Neural progenitor cell (in vitro differentiated cells): ENCODE measurements around the gene PCCA. TPM values are rescaled to one million over a fixed set of nuclear protein-coding genes. Genes with fewer than 3 reads are reported as not detected.
"Not testable (repeated sequence)": the region's sequence is repeated elsewhere in the genome, so short reads cannot be mapped to it uniquely, and the experiment has no call there.

ENCODE experiments used
- DNase-seq: peaks from one replicate; pipeline ENCODE4 v3.0.0-alpha.2; 2016; ENCODE audit warnings: low spot score
- H2AFZ ChIP-seq: fragments of 200-600 bp; sonication (generic); replicated peaks from 2 replicates; pipeline ENCODE4 v1.6.1; 2016; ENCODE audit warnings: antibody characterized with exemption
- H3F3A ChIP-seq: fragments of 200-600 bp; sonication (generic); 2 replicates; pipeline ENCODE4 v1.6.1; 2016; ENCODE audit warnings: antibody characterized with exemption, low read depth
- H3K27ac ChIP-seq: fragments of 200-600 bp; sonication (generic); 2 replicates; pipeline ENCODE4 v1.5.1; 2016; ENCODE audit warnings: mild to moderate bottlenecking
- H3K27me3 ChIP-seq: fragments of 200-600 bp; sonication (generic); 2 replicates; pipeline ENCODE4 v1.6.1; 2016; ENCODE audit warnings: mild to moderate bottlenecking, moderate library complexity
- H3K36me3 ChIP-seq: fragments of 200-600 bp; sonication (generic); 2 replicates; pipeline ENCODE4 v1.5.1; 2016
- H3K4me1 ChIP-seq: fragments of 200-600 bp; sonication (generic); 2 replicates; pipeline ENCODE4 v1.6.1; 2016; ENCODE audit warnings: mixed run types
- H3K4me2 ChIP-seq: fragments of 200-600 bp; sonication (generic); 2 replicates; pipeline ENCODE4 v1.6.1; 2016
- H3K4me3 ChIP-seq: fragments of 200-600 bp; sonication (generic); 2 replicates; pipeline ENCODE4 v1.5.1; 2016
- H3K79me2 ChIP-seq: fragments of 200-600 bp; sonication (generic); 2 replicates; pipeline ENCODE4 v1.6.1; 2016; ENCODE audit warnings: low read depth
- H3K9ac ChIP-seq: fragments of 200-600 bp; sonication (generic); 2 replicates; pipeline ENCODE4 v1.6.1; 2016
- H3K9me3 ChIP-seq: fragments of 200-600 bp; sonication (generic); 2 replicates; pipeline ENCODE4 v1.5.1; 2016; ENCODE audit warnings: low read depth
- H4K20me1 ChIP-seq: fragments of 200-600 bp; sonication (generic); 2 replicates; pipeline ENCODE4 v1.6.1; 2016; ENCODE audit warnings: low read depth
- H3K27ac Mint-ChIP-seq: 3 replicates; pipeline ENCODE4 v1.8.0; 2021; ENCODE audit warnings: mixed read lengths
- H3K27me3 Mint-ChIP-seq: 2 replicates; pipeline ENCODE4 v1.8.0; 2022; ENCODE audit warnings: low read depth, mild to moderate bottlenecking, inconsistent platforms, moderate library complexity, mixed read lengths; ENCODE audit not compliant: insufficient read depth
- H3K36me3 Mint-ChIP-seq: 3 replicates; pipeline ENCODE4 v1.8.0; 2021; ENCODE audit warnings: mixed read lengths
- H3K4me1 Mint-ChIP-seq: 3 replicates; pipeline ENCODE4 v1.8.0; 2021; ENCODE audit warnings: mixed read lengths
- H3K4me3 Mint-ChIP-seq: 3 replicates; pipeline ENCODE4 v1.8.0; 2021; ENCODE audit warnings: mild to moderate bottlenecking, moderate library complexity, mixed read lengths
- H3K9me3 Mint-ChIP-seq: 3 replicates; pipeline ENCODE4 v1.8.0; 2020; ENCODE audit warnings: mixed read lengths
- EZH2 ChIP-seq: fragments of 200-600 bp; sonication (generic); IDR thresholded peaks from 2 replicates; pipeline ENCODE4 v1.6.1; 2017; ENCODE audit warnings: antibody characterized with exemption, mild to moderate bottlenecking, moderate library complexity
- EZH2phosphoT487 ChIP-seq: fragments of 200-600 bp; sonication (generic); IDR thresholded peaks from 2 replicates; pipeline ENCODE4 v1.6.1; 2017; ENCODE audit warnings: antibody characterized with exemption
- total RNA-seq: library from RNA; depleted of rRNA; stranded (reverse); fragments of >200 nt; gene quantifications from 2 replicates; pipeline ENCODE4 v1.2.3, GENCODE V29; 2015; ENCODE audit warnings: low replicate concordance
- TF ChIP-seq, protein P1 (sequence below): fragments of 200-600 bp; sonication (generic); IDR thresholded peaks from 2 replicates; pipeline ENCODE4 v1.5.1; 2017; ENCODE audit warnings: antibody characterized with exemption, mild to moderate bottlenecking

The PCCA gene
- total RNA-seq, 1 donor from 2014 or later, result 60.6 TPM

DNA sequence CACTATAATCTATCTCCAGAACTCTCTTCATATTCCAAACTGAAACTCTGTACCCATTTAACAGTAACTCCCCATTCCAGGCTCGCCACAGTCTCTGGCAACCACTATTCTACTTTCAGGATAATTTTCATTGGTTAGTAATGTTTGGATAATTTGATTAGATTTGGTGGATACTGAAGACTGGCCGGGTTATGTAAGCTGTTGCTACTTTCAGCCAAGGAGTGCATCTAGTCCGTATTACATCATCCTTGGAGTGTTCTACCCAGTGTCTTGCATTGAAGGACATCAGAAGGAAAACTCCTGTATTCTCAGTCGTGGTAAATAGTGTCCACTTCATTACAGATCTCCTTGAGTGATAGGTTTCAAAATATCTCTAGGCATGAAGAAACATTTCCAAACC, 60.5 kb downstream of the PCCA start:
- H4K20me1 ChIP-seq, result no peaks in the 10 kb centered on the region
- Mint-ChIP-seq H3K27me3 (peaks cover 6% of the 10 kb centered on the region), H3K9me3 (peaks cover 18% of the 10 kb centered on the region), H3K27ac (no peak overlapping the region), H3K4me1 (peaks cover 12% of the 10 kb centered on the region), H3K36me3 (peaks cover 34% of the 10 kb centered on the region), H3K4me3 (no peak overlapping the region)
- DNase-seq, result no peak
- H3K4me3 ChIP-seq, result no peak overlapping the region
- no peaks in the 10 kb centered on the region for H3K9me3 ChIP-seq
- H3K9ac ChIP-seq, result no peak overlapping the region
- H2AFZ ChIP-seq, result no peak overlapping the region
- H3F3A ChIP-seq, result peaks cover 33% of the 10 kb centered on the region
- H3K27me3 ChIP-seq, result no peaks in the 10 kb centered on the region
- H3K27ac ChIP-seq, result no peak overlapping the region
- H3K36me3 ChIP-seq, result no peaks in the 10 kb centered on the region
- peaks cover 13% of the 10 kb centered on the region for H3K79me2 ChIP-seq
- H3K4me1 ChIP-seq, result peaks cover 26% of the 10 kb centered on the region
- TF ChIP-seq EZH2phosphoT487 (no peak), EZH2 (no peak)
- TF ChIP-seq, protein P1, sequence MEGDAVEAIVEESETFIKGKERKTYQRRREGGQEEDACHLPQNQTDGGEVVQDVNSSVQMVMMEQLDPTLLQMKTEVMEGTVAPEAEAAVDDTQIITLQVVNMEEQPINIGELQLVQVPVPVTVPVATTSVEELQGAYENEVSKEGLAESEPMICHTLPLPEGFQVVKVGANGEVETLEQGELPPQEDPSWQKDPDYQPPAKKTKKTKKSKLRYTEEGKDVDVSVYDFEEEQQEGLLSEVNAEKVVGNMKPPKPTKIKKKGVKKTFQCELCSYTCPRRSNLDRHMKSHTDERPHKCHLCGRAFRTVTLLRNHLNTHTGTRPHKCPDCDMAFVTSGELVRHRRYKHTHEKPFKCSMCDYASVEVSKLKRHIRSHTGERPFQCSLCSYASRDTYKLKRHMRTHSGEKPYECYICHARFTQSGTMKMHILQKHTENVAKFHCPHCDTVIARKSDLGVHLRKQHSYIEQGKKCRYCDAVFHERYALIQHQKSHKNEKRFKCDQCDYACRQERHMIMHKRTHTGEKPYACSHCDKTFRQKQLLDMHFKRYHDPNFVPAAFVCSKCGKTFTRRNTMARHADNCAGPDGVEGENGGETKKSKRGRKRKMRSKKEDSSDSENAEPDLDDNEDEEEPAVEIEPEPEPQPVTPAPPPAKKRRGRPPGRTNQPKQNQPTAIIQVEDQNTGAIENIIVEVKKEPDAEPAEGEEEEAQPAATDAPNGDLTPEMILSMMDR, result no peak
- H3K4me2 ChIP-seq, result no peak overlapping the region

DNA sequence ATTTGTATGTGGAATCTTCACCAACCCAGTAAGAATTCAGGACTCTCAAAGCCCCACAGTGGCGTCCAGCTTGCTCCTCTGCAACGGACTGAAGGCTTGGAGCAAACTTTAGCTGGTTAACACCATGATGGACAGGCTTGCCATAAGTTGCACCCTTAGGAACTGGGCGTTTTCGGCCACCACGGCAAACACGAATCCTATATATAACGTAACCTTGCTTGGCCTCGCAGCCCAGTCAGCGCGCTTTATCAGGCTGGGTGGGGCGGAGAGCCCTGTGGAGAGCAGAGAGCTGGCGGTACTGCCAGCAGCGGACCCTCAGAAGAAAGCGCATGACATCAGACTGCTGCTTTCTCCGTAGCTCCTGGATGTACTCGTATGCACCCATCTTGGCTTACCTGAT, 61.8 kb downstream of the PCCA start:
- Mint-ChIP-seq H3K4me1 (peaks cover 20% of the 10 kb centered on the region), H3K36me3 (peaks cover 25% of the 10 kb centered on the region)
- not testable (repeated sequence) for H3K9me3 Mint-ChIP-seq, H3K27me3 Mint-ChIP-seq, H2AFZ ChIP-seq, H3K36me3 ChIP-seq, H3K27me3 ChIP-seq, H3K4me3 ChIP-seq, H3K4me3 Mint-ChIP-seq, H3K27ac Mint-ChIP-seq, H3K4me2 ChIP-seq, DNase-seq, H4K20me1 ChIP-seq, H3K9me3 ChIP-seq, H3K9ac ChIP-seq, H3K27ac ChIP-seq
- H3K4me1 ChIP-seq, result peaks cover 37% of the 10 kb centered on the region
- H3F3A ChIP-seq, result peaks cover 44% of the 10 kb centered on the region
- H3K79me2 ChIP-seq, result peaks cover 18% of the 10 kb centered on the region

DNA sequence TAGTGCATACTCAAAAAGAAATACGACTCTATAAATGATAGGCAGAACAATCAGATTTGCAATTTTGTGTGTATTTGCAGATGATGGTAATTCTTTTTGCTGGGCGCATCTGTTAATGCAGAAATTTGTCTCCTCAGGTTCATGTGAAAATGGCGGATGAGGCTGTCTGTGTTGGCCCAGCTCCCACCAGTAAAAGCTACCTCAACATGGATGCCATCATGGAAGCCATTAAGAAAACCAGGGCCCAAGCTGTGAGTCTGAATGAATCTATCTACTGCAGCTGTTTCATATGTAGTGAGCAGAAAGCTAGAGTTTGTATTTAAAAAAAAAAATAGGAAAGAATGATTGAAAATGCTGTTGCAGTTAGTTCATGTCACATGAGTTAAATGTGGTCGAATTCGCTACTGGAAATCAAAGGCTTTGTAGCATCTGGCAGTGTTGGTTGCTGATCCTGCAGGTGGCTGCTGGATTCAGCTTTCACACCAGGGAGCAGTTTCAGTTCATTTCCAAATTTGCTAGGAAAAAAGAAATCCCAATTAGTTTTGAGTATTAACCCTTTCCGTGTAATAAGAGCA, 66.0 kb downstream of the PCCA start:
- Mint-ChIP-seq H3K9me3 (peaks cover 4% of the 10 kb centered on the region), H3K36me3 (peaks cover 19% of the 10 kb centered on the region), H3K4me3 (peak overlapping the region; percentile 30), H3K27ac (no peak overlapping the region), H3K27me3 (peaks cover 6% of the 10 kb centered on the region), H3K4me1 (peaks cover 37% of the 10 kb centered on the region)
- Histone ChIP-seq H3K4me1 (peaks cover 37% of the 10 kb centered on the region), H3K27me3 (no peaks in the 10 kb centered on the region), H3K79me2 (peaks cover 20% of the 10 kb centered on the region), H3K9ac (no peak overlapping the region), H3K4me3 (no peak overlapping the region), H2AFZ (peak overlapping the region; percentile 70), H3K36me3 (no peaks in the 10 kb centered on the region), H3F3A (peaks cover 38% of the 10 kb centered on the region), H3K4me2 (peak overlapping the region; percentile 54), H3K9me3 (no peaks in the 10 kb centered on the region), H3K27ac (peak overlapping the region; percentile 66), H4K20me1 (no peaks in the 10 kb centered on the region)
- no peak for TF ChIP-seq EZH2
- TF ChIP-seq, protein P1, result no peak
- DNase-seq, result peak; percentile 22

DNA sequence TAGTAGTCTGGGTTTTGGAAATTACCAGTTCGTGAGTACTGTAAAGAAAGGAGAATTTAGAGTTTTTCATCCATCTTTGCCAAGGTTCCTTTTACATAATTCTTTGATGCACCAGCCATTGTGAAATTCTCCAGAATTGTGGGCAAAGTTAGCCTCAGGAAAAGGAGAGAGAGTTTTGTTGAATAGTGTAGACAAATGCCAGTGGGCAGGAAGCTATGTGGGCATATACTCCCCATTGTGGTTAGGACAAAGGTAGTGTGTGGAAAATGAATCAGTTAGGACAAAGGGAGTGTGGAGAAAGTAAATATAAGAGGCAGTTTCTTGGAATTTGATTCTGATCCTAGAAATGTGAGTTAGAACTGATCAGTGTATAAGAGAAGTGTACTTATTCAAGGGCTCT, 67.9 kb downstream of the PCCA start:
- H3K36me3 Mint-ChIP-seq, result peaks cover 22% of the 10 kb centered on the region
- no peak for DNase-seq
- peak overlapping the region; percentile 87 for H3K27ac Mint-ChIP-seq
- no peaks in the 10 kb centered on the region for H3K27me3 ChIP-seq
- H3K79me2 ChIP-seq, result peaks cover 20% of the 10 kb centered on the region
- H3K36me3 ChIP-seq, result no peaks in the 10 kb centered on the region
- H3F3A ChIP-seq, result peaks cover 42% of the 10 kb centered on the region
- no peak overlapping the region for H3K4me3 ChIP-seq
- no peaks in the 10 kb centered on the region for H3K9me3 ChIP-seq
- H3K4me3 Mint-ChIP-seq, result no peak overlapping the region
- peaks cover 3% of the 10 kb centered on the region for H3K9me3 Mint-ChIP-seq
- no peak overlapping the region for H2AFZ ChIP-seq
- no peak overlapping the region for H3K27ac ChIP-seq
- H3K4me1 ChIP-seq, result peaks cover 48% of the 10 kb centered on the region
- H3K27me3 Mint-ChIP-seq, result no peaks in the 10 kb centered on the region
- no peak overlapping the region for H3K4me2 ChIP-seq
- H3K9ac ChIP-seq, result no peak overlapping the region
- H4K20me1 ChIP-seq, result no peaks in the 10 kb centered on the region
- H3K4me1 Mint-ChIP-seq, result peaks cover 44% of the 10 kb centered on the region
- TF ChIP-seq EZH2, result no peak
- TF ChIP-seq, protein P1, result no peak
- TF ChIP-seq EZH2phosphoT487, result no peak
